ENCODE data around the gene SEPTIN7.

DNA sequence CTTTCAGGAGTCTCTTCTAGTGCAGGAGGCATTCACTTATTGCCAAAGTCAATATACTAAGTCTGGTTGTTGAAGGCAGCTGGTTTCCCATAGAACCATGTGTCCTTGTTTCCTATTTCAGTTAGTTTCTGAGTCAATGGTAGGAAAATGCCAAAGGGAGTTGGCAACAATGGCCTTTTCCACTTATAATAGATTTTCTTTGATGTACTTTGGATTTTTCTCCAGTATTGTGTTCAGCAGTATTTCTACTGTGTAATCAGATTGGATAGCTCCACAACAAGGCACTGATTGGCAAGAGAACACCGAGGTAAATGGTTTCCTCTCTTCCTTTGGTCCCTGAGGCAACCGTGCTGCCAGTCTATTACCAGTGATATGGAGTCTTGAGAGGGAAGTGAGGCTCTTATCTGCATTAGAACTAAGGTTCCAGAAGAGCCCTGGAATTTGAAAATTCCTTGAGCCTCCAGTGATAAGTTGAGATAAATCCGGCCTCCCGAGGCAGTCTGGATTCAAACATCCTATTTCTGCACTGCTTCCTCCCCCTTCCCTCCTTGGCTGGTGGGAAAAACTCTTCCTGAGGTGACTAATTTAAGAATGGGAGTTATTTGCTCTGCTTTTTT is 7.9 kb upstream of the SEPTIN7 start:
- TF ChIP-seq POLR2A (IDR thresholded peaks at IDR 0.05; ENCODE audit: low read length): no peak
- no peak for TF ChIP-seq GATA1 (IDR thresholded peaks at IDR 0.05; ENCODE audit: low read depth, low read length)
